PC-3 (cell line): ENCODE results near the gene GAL3ST1. TPM values are rescaled to one million over a fixed set of nuclear protein-coding genes. Genes with fewer than 3 reads are reported as not detected.
A peak's percentile ranks its signal among the peaks of the same experiment; 100 is the strongest.
"Not testable (repeated sequence)": the region's sequence is repeated elsewhere in the genome, so short reads cannot be mapped to it uniquely, and the experiment has no call there.

Experiments
- ATAC-seq: fragments of 200-7000 bp; cut with Tn5 transposase; 2 replicates; pipeline ENCODE4 v1.9.1; 2020; ENCODE audit warnings: mild to moderate bottlenecking, moderate library complexity
- BruUV-seq: library from RNA; stranded (reverse); fragments of 400-500 nt; replicated peaks from 2 replicates; lab custom pipeline; 2021; lab: Mats Ljungman, UMichigan
- CTCF ChIA-PET: fragments of 300-600 bp; sonication (Branson Sonifier 250); formaldehyde crosslinking; loops from one replicate; lab custom pipeline; 2022; ENCODE audit warnings: antibody characterized with exemption; lab: Charles Lee
- POLR2A ChIA-PET: fragments of 300-600 bp; sonication (Branson Sonifier 250); formaldehyde crosslinking; loops from one replicate; lab custom pipeline; 2022; ENCODE audit warnings: antibody characterized with exemption; ENCODE audit not compliant: unreplicated experiment; lab: Charles Lee
- DNase-seq: peaks from one replicate; pipeline ENCODE4 v3.0.0-alpha.2; 2015
- H2AFZ ChIP-seq: fragments of 300-600 bp; sonication (generic); 2 replicates; pipeline ENCODE4 v1.6.0; 2016; ENCODE audit warnings: antibody characterized with exemption, low read length
- H3F3A ChIP-seq: fragments of 300-600 bp; sonication (generic); one replicate; pipeline ENCODE4 v1.6.0; 2017; ENCODE audit warnings: antibody characterized with exemption, low read length, control low read depth, mild to moderate bottlenecking; ENCODE audit not compliant: unreplicated experiment
- H3K27ac ChIP-seq: fragments of 300-600 bp; sonication (generic); 2 replicates; pipeline ENCODE4 v1.5.1; 2016; ENCODE audit warnings: mild to moderate bottlenecking, low read length
- H3K27me3 ChIP-seq: fragments of 300-600 bp; sonication (generic); 2 replicates; pipeline ENCODE4 v1.6.1; 2016; ENCODE audit warnings: low read length, mixed read lengths
- H3K36me3 ChIP-seq: fragments of 300-600 bp; sonication (generic); 2 replicates; pipeline ENCODE4 v1.6.1; 2016; ENCODE audit warnings: low read depth, mixed run types, low read length, mixed read lengths
- H3K4me1 ChIP-seq: fragments of 300-600 bp; sonication (generic); 2 replicates; pipeline ENCODE4 v1.5.1; 2016; ENCODE audit warnings: low read length; ENCODE audit not compliant: insufficient read depth
- H3K4me2 ChIP-seq: fragments of 300-600 bp; sonication (generic); 2 replicates; pipeline ENCODE4 v1.6.0; 2016; ENCODE audit warnings: low read length
- H3K4me3 ChIP-seq: fragments of 300-600 bp; sonication (generic); 2 replicates; pipeline ENCODE4 v1.5.1; 2016; ENCODE audit warnings: mild to moderate bottlenecking, low read length, mixed read lengths
- H3K79me2 ChIP-seq: fragments of 300-600 bp; sonication (generic); 2 replicates; pipeline ENCODE4 v1.6.1; 2017; ENCODE audit warnings: low read length, mixed read lengths
- H3K9ac ChIP-seq: fragments of 300-600 bp; sonication (generic); 2 replicates; pipeline ENCODE4 v1.6.0; 2016; ENCODE audit warnings: mild to moderate bottlenecking, low read length
- H3K9me2 ChIP-seq: fragments of 300-600 bp; sonication (generic); replicated peaks from 2 replicates; pipeline ENCODE4 v1.6.1; 2016; ENCODE audit warnings: mixed run types, low read length, mixed read lengths
- H3K9me3 ChIP-seq: fragments of 300-600 bp; sonication (generic); 2 replicates; pipeline ENCODE4 v1.6.1; 2016; ENCODE audit warnings: low read length, mixed read lengths
- H4K20me1 ChIP-seq: fragments of 300-600 bp; sonication (generic); 2 replicates; pipeline ENCODE4 v1.6.1; 2016; ENCODE audit warnings: low read length, mixed read lengths
- CTCF ChIP-seq: fragments of 300-600 bp; sonication (generic); conservative IDR thresholded peaks from 2 replicates; pipeline ENCODE4 v1.5.1; 2017; ENCODE audit warnings: antibody characterized with exemption, low read depth, mild to moderate bottlenecking, low read length
- EZH2 ChIP-seq: fragments of 300-600 bp; sonication (generic); IDR thresholded peaks from one replicate; pipeline ENCODE4 v1.6.1; 2017; ENCODE audit warnings: antibody characterized with exemption, mild to moderate bottlenecking, low read length; ENCODE audit not compliant: unreplicated experiment
- EZH2phosphoT487 ChIP-seq: fragments of 300-600 bp; sonication (generic); IDR thresholded peaks from 2 replicates; pipeline ENCODE4 v1.6.1; 2018; ENCODE audit warnings: mild to moderate bottlenecking, antibody characterized with exemption, low read length, borderline replicate concordance
- intact Hi-C: fragments of 100-400 bp; cut with micrococcal nuclease; formaldehyde crosslinking; loops from 2 replicates; pipeline ENCODE4 v1.9.0; 2023
- total RNA-seq: library from RNA; depleted of rRNA; stranded (reverse); fragments of >200 nt; gene quantifications from 2 replicates; pipeline ENCODE4 v1.2.3, GENCODE V29; 2014

Gene GAL3ST1
- total RNA-seq, 1 experiment from 2014 or later, result not detected

GRCh38 chr22:30598986-30599385, 24.5 kb upstream of the GAL3ST1 start:
- POLR2A ChIA-PET, result no interaction called here
- Histone ChIP-seq H3K27ac (no peak overlapping the region), H4K20me1 (no peaks in the 10 kb centered on the region), H3K36me3 (no peaks in the 10 kb centered on the region), H2AFZ (no peak overlapping the region), H3K4me1 (no peaks in the 10 kb centered on the region), H3K4me3 (no peak overlapping the region), H3K9me2 (no peaks in the 10 kb centered on the region), H3K9me3 (no peaks in the 10 kb centered on the region), H3K9ac (no peak overlapping the region), H3K79me2 (no peaks in the 10 kb centered on the region), H3K4me2 (no peak overlapping the region), H3K27me3 (no peaks in the 10 kb centered on the region), H3F3A (no peaks in the 10 kb centered on the region)
- TF ChIP-seq EZH2phosphoT487 (no peak), CTCF (no peak), EZH2 (no peak)
- ATAC-seq (no peak), DNase-seq (no peak)
- CTCF ChIA-PET, result no interaction called here
- no TSS peak for BruUV-seq
- intact Hi-C loops, result no loop called here

GRCh38 chr22:30596886-30597285, 22.4 kb upstream of the GAL3ST1 start:
- Histone ChIP-seq H3K4me3 (no peak overlapping the region), H3K27me3 (0 out of 2 replicates have a peak, but pooled peaks cover 2% of the 10 kb centered on the region), H3K79me2 (no peaks in the 10 kb centered on the region), H4K20me1 (no peaks in the 10 kb centered on the region), H3K36me3 (no peaks in the 10 kb centered on the region), H3K9me2 (no peaks in the 10 kb centered on the region), H3K9ac (no peak overlapping the region), H2AFZ (no peak overlapping the region), H3K27ac (no peak overlapping the region), H3F3A (no peaks in the 10 kb centered on the region), H3K4me2 (no peak overlapping the region), H3K4me1 (no peaks in the 10 kb centered on the region), H3K9me3 (no peaks in the 10 kb centered on the region)
- DNase-seq (no peak), ATAC-seq (no peak)
- no peak for TF ChIP-seq EZH2phosphoT487
- no peak for TF ChIP-seq EZH2
- no peak for TF ChIP-seq CTCF
- intact Hi-C loops, result no loop called here
- no TSS peak for BruUV-seq
- POLR2A ChIA-PET, result no interaction called here
- CTCF ChIA-PET, result no interaction called here

- no peak for TF ChIP-seq EZH2phosphoT487
- no peak for TF ChIP-seq CTCF
- no peak for TF ChIP-seq EZH2
- intact Hi-C loops, result no loop called here
Observed at GRCh38 chr22:30596199-30596598, 21.7 kb upstream of the GAL3ST1 start.

GRCh38 chr22:30592360-30592713, 17.9 kb upstream of the GAL3ST1 start:
- not testable (repeated sequence) for H3K9me2 ChIP-seq

More at GRCh38 chr22:30596199-30596598, 21.7 kb upstream of the GAL3ST1 start:
- no peaks in the 10 kb centered on the region for H3K9me3 ChIP-seq
- no peak overlapping the region for H3K4me3 ChIP-seq
- ATAC-seq (no peak), DNase-seq (no peak)
- no peaks in the 10 kb centered on the region for H3K4me1 ChIP-seq
- CTCF ChIA-PET, result no interaction called here
- H3F3A ChIP-seq, result no peaks in the 10 kb centered on the region
- H3K27me3 ChIP-seq, result 0 out of 2 replicates have a peak, but pooled peaks cover 2% of the 10 kb centered on the region
- POLR2A ChIA-PET, result no interaction called here
- no peak overlapping the region for H3K4me2 ChIP-seq
- no TSS peak for BruUV-seq
- H3K9me2 ChIP-seq, result no peaks in the 10 kb centered on the region
- H3K9ac ChIP-seq, result no peak overlapping the region
- H2AFZ ChIP-seq, result no peak overlapping the region
- H3K27ac ChIP-seq, result no peak overlapping the region
- H4K20me1 ChIP-seq, result no peaks in the 10 kb centered on the region
- peaks cover 6% of the 10 kb centered on the region for H3K79me2 ChIP-seq
- no peaks in the 10 kb centered on the region for H3K36me3 ChIP-seq

More at GRCh38 chr22:30592360-30592713, 17.9 kb upstream of the GAL3ST1 start:
- BruUV-seq, H3K36me3 ChIP-seq, H3K9me3 ChIP-seq, H3F3A ChIP-seq, H4K20me1 ChIP-seq, H3K4me1 ChIP-seq, DNase-seq, H3K27ac ChIP-seq, H3K9ac ChIP-seq, H3K27me3 ChIP-seq, intact Hi-C loops, POLR2A ChIA-PET: not testable (repeated sequence)
- H3K4me2 ChIP-seq, result peak overlapping the region; percentile 98
- peak overlapping the region; percentile 19; the same call in 1 of the 2 replicates for H3K4me3 ChIP-seq
- peaks cover 28% of the 10 kb centered on the region for H3K79me2 ChIP-seq
- peak; percentile 11; the same call in 1 of the 2 replicates for ATAC-seq
- CTCF ChIA-PET, result interaction anchor here (0.6 kb wide), 1 partner anchor 10 kb away, joined by 4 read pairs; no protein-coding TSS in a partner anchor
- 0 out of 2 replicates have a peak overlapping the region, but pooled peaks have one; percentile 22 for H2AFZ ChIP-seq
